HG02943 (cell line): ENCODE data around the gene CFAP100.

Experiments
- ATAC-seq: cut with Tn5 transposase; IDR thresholded peaks from one replicate; pipeline ENCODE4 v1.9.1; 2021; ENCODE audit warnings: mild to moderate bottlenecking, low read depth, moderate library complexity; ENCODE audit not compliant: unreplicated experiment

CFAP100 gene

DNA sequence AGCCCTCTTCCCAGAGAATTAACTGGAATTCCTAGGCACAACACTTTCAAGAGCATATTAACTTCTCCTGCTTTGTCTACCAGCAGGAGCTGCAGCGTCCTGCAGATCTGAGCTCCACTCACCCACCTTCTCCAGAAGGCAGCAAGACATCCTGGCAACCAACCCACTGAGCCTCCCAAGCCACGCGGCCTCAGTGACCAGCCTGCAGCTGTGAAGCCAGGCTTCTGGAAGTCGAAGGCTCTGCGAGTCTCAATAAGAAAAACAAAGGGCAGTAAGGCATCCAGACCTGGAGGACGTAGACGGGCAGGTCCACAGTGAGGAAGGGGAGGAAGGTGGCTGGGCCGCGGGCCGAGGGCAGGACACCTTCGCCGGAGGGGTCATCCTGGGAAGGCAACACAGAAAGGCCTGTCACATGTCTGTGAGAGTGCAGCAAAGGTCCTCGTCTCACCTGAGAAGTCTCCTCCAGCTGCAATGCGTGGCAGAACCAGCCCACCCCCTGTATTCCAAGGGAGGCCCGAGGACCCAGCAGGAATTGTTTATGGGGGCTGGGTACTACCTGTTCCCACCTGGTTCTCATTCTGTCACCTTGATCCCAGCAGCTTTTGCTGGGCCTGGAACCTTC, 44.7 kb downstream of the CFAP100 start:
- no peak for ATAC-seq

DNA sequence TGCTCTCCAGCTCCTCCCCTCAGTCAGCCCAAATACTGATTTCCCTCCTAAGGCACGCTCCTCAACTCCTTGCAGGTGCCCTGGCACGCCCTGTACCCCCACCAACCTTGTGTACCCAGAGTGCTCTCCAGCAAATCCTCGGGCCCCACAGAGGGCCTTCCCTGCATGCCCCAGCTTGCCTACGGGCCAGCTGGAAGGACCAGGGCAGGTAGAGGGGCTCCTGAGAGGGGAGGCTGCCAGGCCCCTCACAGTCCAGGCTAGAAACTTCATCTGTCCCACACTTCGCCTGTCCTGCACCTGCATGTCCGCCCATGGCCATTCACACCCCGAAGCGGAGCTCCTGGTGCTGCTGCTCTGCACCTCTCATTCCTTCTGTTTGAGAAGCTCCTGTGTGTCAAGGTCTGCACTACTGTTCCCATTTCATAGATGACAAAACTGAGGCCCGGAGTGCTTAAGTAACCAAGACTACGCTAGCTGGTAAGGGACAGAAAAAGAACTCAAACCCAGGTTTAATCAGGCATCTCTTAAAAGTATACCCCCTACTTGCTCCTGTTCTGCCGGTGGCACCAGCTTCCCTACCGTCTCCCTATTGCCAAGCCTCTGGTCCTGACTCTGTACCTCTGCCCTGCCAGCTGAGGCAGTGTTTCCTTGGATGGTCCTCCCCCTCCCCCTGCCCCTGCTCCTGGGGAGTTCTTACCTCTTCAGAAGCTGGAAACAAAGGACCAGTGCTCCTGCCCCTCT, 45.4 kb downstream of the CFAP100 start:
- no peak for ATAC-seq

DNA sequence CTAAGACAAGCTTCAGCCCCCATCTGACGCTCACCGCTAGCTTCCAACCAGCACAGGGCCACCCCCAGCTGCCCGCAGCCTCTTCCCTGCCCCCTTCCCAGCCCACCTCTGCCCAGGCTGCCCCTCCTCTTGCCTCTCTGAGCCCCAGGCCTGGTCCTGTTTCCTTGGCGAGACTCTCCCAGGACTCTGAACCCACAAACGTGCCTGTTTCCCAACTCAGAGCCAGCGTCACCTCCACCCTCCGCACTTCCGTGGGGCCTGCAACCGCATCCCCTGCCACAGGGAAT, 45.9 kb downstream of the CFAP100 start:
- ATAC-seq: no peak

DNA sequence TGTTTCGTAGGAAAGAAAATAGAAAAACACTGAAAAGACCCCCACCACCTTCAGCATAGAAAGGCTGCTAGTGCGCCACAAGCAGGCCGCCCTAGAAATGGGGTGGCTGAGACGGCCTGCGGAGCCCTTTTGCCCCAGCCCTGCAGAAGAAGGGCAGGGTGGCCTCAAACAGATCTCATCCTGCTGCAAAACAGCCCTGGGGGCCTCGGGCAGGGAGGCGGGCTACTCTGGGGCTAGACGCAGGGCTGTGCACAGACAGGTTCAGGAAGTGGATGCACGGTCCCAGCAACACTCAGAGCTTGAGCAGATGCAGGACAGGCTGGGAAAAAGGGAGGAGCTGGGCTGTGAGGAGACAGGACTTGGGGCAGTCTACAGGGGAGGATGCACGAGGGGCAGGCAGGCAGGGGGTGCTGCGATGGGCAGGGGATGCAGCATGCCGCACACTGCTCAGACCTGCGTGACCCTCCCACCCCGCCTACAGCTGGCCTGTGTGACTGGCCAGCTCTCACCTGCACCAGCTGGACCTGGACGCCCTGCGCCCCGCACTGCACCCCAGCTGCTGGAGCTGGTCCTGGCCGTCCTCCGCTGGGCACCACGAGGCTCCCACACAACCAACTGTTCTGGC, 46.7 kb downstream of the CFAP100 start:
- ATAC-seq: no peak

DNA sequence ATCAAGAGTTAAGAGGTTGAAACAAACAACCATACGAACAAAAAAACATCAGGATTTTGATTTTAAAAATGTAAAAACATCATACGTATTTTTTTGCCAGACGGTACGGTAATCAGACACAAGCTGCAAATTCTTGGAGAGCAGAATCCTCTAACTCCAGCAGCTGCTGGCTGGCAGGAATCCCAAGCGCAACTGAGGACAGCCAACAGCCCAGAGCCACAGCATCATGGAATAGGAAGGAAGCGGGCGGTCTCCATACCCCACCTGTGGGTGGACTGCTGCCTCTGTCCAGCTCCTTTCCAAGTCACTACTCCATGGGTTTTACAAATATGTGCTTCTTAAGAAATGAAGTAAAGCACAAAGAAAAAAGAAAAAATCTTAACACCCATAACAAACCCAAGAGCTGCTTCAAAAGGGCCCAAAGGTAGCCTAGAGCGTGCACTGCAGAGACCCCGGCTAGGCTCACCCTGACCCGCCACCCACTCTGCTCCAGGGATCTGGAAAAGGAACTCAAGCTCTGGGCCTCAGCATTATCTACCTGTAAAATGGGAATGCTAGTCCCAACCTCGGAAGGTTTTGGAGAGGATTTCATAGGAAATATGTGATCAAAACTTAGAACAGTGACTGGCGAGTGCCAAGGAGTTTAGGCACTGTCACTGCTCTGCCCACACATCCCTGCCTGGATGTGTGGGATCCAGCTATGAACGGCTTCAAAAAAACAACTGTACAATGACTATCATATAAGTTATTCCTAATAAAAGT, 47.6 kb downstream of the CFAP100 start:
- no peak for ATAC-seq

DNA sequence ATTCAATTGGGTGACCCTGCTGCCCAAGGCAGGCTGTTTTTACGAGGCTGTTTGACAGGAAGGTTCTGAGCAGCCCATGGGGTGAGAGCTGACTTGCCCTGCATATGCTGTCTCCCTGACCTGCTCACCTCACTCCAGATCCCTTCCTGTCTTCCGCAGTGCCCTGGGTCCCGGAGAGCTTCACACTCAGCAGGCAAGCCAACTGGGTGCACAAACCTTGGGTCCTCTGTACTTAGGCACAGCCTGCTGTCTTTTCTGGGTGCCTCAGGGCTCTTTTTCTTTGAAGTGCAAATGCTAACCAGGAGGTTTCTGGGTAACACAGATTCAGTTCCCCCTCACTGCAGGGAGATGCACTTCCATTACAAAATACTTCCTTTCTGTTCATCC, 48.1 kb downstream of the CFAP100 start:
- ATAC-seq: no peak

DNA sequence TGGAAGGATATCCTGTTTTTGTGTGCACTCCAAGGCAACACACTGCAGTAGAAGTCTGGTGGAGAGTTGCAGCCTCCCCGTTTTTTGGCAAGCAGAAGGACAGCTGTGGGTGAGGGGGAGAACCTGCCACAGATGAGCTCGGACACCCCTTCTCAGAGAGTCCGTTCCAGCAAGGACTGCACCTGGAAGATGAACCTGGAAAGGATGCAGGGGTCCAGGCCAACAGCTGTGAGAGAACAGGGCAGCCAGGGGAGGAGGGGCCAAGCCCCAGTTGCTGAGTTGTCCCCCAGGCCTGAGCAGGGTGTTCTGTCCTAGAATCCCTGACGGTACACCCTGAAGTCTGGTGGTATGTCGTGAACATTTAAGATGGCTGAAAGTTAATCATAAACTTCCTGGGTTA, 50.8 kb downstream of the CFAP100 start:
- no peak for ATAC-seq

DNA sequence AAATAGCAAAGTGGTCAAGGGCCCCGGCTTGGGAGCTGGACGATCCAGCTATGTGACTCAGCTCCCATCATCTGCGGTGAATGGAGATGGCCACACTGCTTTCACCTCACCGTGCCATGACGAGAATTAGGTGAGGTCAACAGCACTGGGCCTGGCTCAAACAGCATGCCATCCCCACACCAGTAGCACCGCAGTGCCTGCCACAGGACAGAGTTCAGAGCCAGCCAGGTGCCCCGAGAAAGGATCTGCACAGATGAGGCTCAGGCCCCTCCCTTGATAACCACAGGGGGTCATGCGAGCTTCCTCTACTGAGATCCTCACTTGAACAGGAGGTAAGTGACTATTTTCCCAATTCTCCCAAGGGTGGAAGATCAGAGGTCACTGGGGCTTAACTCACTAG, 51.6 kb downstream of the CFAP100 start:
- ATAC-seq: no peak

DNA sequence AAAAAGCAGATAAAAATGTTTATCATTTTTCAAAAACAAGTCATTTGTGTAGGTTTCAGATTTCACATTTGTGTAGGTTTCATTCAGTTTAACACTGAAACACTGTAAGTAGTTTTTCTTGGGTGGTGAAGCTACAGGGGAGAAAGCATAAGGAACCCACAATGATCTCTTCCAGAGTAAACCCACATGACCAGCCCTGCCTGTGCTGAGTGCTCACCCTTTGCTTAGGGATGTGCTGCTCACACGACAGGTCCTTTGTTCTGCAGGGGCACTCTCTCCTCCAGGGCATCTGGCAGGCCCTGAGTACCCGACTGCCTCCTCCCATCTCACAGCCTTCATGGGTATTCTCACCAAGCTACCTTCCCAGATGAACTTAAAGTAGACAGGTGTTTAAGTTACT, 52.1 kb downstream of the CFAP100 start:
- ATAC-seq: no peak

DNA sequence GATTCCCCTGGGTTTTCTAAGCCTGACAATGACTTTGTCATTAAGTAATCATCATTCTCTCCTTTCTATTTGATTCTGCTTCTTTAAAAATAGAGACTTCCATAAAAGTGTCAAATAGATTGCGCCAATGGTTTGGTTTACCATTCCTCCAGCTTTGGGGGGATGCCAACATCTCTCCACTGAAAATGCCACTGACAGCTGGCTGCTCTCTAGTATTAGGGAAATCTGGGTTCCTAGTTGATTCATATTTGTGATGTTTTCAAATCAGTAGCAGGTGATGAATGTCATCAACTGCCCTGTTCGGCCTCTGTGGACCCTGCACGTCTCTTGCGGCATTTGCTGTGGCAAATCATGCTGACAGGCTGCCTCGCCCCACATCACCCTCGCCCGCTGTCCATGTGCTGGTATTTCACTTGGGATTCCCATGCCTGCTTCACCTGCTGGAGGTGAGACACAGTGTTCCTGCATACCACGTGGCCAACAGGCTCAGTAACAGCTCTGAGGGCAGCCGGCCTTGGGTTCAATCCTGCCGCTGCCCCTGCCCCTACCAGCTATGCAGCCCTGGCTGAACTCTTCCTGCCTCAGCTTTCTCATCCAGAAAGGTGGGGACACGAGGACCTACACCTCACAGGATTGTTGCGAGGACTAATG, 52.9 kb downstream of the CFAP100 start:
- ATAC-seq: no peak

DNA sequence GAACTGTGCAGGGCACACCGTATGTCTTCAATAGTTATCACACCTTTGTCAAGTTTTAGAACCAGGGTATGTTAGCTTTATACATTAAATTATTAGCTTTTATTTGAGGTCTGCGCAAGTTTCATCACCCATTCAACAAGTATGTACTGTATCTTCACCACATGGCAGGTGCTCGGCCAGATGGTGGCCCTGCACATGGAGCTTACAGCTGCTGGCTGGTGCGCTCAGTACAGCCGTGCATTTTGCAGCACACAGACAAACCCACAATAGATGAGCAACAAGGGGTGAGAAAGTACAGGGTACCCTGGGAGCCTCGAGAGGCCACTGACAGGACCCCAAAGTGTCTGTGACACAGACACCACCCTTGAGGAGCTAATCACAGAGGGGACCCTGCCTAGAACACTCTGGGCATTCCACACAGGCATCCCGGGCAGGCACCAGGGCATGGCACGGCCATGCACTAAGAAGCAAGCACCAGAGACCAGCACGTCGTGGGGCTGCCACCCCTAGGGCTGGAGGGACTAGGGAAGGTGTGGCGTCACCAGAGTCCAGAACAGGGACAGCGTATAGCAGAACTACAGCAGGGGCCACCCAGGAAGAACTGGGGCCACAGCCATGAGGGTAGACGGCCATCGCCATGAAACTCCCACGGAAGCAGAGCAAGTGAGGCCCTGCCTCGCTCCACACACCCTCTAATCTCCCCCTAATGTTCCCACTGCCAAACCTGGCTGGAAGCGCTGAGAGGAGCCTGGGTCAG, 53.6 kb downstream of the CFAP100 start:
- no peak for ATAC-seq

DNA sequence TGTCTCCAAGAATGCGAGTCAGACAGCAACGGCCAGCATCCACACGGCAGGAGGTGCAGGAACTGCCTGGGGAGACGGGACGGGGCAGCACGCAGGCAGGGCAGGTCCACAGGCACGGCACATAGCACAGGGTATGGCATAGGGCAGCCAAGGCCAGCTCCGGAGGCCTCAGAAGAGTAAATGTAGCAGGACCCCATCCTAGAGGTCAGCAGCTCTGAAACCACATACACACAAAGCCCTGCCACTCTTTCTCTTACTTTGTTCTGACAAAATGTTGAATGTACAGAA, 54.1 kb downstream of the CFAP100 start:
- ATAC-seq: no peak

DNA sequence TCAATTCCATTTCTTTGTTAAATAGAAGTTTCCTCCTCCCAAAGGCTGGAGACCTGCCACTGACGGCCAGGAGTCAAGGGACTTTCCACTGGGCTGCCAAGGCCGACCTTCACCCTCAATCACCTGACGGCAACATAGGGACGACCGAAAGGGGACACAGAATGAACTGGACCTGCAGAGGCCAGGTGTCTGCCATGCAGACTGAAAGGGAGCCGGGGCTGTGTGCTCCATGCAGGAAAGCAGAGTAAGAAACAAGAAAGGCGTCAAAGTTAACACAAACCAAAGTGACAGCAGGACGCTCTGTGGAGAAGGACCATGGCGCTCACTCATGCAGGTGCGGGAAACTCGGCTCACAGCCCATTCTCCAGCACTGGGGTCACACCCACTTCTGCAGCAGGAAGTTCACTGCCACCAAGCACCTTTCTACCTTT, 54.9 kb downstream of the CFAP100 start:
- no peak for ATAC-seq

DNA sequence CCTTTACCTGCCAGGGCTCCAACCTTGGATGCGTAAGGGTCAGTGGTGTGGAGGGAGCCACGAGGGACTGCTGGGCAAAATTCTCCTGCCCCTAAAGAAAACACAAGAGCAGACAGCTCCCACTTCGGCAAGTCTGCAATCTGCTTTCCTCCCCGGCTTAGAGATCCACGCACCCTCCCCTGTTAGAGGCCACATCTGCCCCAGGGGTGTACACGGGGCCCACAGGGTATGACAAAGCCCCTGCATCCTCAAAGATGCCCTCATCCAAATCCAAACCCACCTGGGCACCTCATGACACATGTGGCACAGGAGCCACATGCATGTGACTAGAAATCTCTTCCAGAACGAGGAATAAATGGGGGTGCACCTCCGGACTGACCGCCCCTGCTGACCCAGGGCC, 55.5 kb downstream of the CFAP100 start:
- ATAC-seq: no peak

DNA sequence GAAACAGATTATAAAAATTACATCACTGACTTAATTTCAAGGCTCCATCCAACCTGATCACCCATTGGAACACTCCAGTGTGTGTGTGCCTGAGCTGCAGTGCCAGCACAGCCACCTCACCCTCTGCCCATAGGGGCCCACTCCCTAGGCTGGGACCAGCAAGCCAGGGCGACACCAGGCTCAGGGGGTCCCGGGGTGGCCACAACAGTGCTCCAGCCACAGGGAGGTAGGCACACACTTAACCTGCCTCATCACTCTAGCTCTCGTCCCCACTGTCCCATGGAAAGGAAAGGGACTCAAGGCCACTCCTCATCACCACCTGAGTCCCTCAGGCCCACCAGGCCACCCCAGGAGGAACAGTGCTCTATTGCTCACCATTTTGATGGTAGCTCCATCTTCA, 56.0 kb downstream of the CFAP100 start:
- ATAC-seq: no peak

DNA sequence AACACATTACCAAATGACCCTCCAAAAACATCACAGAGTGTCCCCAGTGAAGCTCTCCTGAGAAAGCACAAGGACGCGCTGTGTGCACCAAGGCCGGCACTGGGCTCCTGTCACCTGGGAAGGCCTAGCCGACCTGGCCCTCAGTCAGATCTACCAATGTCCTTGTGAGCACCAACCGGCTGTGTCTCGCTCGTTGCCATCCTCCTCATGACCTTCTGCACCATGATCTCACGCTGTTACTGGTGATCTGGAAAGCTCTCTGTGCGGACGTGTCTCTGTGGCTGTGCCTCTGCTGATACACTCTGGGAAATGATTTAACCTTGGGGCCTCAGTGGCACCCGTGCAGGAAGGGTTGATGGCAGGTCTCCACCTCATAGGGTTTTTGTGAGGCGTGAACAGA, 56.8 kb downstream of the CFAP100 start:
- ATAC-seq: no peak

DNA sequence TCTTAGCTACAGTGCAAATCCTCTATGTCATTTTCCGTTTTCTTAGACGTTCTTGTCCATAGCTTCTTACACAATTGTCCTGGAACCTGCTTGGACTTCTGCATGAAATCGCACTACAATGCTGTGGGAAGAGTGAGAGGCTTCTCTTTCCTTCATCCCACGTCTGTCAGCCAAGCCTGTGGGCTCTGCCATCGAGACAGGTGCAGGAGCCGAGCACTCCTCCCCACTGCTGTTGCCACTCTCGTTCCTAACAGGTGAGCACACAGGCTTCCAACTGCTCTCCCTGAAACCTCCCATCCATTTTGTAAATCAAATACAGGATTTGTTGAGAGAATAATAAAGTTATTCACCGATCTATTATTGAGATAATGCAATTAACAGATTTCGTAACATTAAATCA, 57.5 kb downstream of the CFAP100 start:
- no peak for ATAC-seq

DNA sequence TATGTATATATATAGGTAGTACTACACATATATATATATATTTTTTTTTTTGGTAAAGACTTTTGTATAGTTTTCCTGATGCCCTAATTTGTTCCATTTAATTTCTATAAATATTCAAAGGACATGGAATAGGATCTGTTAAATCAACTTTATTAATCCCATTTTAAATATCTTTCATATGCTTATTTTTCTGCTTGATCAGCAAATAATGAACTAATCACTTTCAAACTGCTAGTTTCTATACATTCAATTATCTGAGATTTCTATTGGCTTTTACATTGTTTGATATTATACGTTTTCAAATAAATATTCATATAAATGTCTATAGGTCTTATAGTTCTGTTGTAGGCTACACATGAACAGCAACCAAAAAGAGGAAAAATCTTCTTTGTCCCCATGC, 59.3 kb downstream of the CFAP100 start:
- no peak for ATAC-seq

DNA sequence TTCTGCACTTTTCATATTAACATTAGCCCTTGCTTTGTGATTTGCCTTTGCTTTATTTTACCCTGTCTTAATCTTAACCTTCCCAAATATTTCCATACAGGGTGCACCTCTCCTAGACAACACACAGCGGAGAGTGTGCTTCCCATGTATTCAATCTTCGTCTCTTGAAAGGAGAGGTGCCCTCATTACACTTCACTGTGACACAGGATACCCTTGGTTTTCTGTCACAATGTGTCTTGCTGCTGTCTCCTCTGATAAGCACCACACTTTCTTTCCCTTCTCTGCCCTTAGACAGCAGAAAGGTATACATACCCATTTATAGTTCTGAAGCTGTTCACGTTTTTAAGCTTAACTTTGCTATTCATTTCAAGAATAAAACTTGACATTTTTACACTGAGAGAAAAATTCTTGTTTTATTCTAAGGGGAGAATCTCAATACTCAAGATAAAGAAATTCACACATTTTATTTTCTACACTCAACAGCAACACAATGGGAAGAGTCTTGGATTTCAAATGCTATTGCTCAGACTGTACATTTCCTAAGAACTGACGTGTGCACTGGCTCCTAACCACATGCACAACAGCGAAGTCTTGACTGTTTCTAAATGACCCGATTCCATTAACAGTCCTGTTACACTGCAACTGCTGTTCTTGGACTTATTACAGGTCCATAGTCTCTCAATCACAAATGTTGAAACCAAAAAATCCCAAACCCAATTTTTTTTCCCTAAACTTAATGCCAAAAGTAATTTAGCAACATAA, 59.9 kb downstream of the CFAP100 start:
- no peak for ATAC-seq

DNA sequence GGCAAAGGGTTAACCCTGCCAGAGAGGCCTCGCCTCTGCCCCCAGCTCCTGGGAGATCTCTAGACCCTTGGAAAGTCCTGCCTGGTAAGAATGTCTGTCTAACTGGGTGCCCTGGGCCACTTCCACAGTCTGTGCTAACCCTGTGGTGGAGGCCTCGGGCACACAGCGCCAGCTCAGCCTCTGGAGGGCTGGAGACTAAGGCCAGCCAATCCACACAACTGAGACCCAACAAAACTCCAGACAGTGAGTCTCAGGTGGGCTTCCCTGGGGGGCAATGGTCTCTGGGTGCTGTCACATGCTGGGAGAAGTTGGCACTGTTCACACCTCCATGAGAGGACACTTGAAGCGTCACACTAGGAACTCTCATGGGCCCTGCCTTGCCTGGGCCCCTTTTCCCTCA, 61.5 kb downstream of the CFAP100 start:
- ATAC-seq: no peak
